Hepatocyte (in vitro differentiated cells): ENCODE data around the gene ADAM12. TPM values are rescaled to one million over a fixed set of nuclear protein-coding genes. Genes with fewer than 3 reads are reported as not detected.

Experiments
- DNase-seq: peaks from one replicate; pipeline ENCODE4 v3.0.0-alpha.2; 2016; ENCODE audit warnings: low spot score
- H2AFZ ChIP-seq: fragments of 200-600 bp; sonication (generic); 2 replicates; pipeline ENCODE4 v1.6.0; 2016; ENCODE audit warnings: antibody characterized with exemption, mild to moderate bottlenecking
- H3K27ac ChIP-seq: fragments of 200-600 bp; sonication (generic); 2 replicates; pipeline ENCODE4 v1.5.1; 2016; ENCODE audit warnings: mild to moderate bottlenecking
- H3K27me3 ChIP-seq: fragments of 200-600 bp; sonication (generic); 2 replicates; pipeline ENCODE4 v1.6.1; 2016
- H3K36me3 ChIP-seq: fragments of 200-600 bp; sonication (generic); replicated peaks from 2 replicates; pipeline ENCODE4 v1.5.1; 2016; ENCODE audit warnings: low read depth; ENCODE audit not compliant: insufficient read depth
- H3K4me1 ChIP-seq: fragments of 200-600 bp; sonication (generic); 2 replicates; pipeline ENCODE4 v1.5.1; 2016; ENCODE audit warnings: mild to moderate bottlenecking, moderate library complexity; ENCODE audit not compliant: insufficient read depth
- H3K4me2 ChIP-seq: fragments of 200-600 bp; sonication (generic); 2 replicates; pipeline ENCODE4 v1.6.0; 2016
- H3K4me3 ChIP-seq: fragments of 200-600 bp; sonication (generic); 2 replicates; pipeline ENCODE4 v1.5.1; 2016; ENCODE audit warnings: mild to moderate bottlenecking
- H3K79me2 ChIP-seq: fragments of 200-600 bp; sonication (generic); 2 replicates; pipeline ENCODE4 v1.6.0; 2017; ENCODE audit warnings: mild to moderate bottlenecking
- H3K9me2 ChIP-seq: fragments of 200-600 bp; sonication (generic); replicated peaks from 2 replicates; pipeline ENCODE4 v1.6.0; 2017; ENCODE audit warnings: mild to moderate bottlenecking; ENCODE audit not compliant: insufficient read depth
- H3K9me3 ChIP-seq: fragments of 200-600 bp; sonication (generic); 2 replicates; pipeline ENCODE4 v1.5.1; 2016; ENCODE audit warnings: low read depth, mild to moderate bottlenecking
- H4K20me1 ChIP-seq: fragments of 200-600 bp; sonication (generic); 2 replicates; pipeline ENCODE4 v1.6.0; 2016; ENCODE audit warnings: mild to moderate bottlenecking; ENCODE audit not compliant: insufficient read depth, poor library complexity, severe bottlenecking
- CTCF ChIP-seq: fragments of 200-600 bp; sonication (generic); IDR thresholded peaks from 2 replicates; pipeline ENCODE4 v1.5.1; 2016; ENCODE audit warnings: antibody characterized with exemption, mild to moderate bottlenecking; ENCODE audit not compliant: poor library complexity
- EZH2 ChIP-seq: fragments of 200-600 bp; sonication (generic); IDR thresholded peaks from 2 replicates; pipeline ENCODE4 v1.6.1; 2016; ENCODE audit warnings: antibody characterized with exemption, mild to moderate bottlenecking, borderline replicate concordance
- EZH2phosphoT487 ChIP-seq: fragments of 200-600 bp; sonication (generic); IDR thresholded peaks from one replicate; pipeline ENCODE4 v1.6.1; 2018; ENCODE audit warnings: antibody characterized with exemption, mild to moderate bottlenecking, low read depth, moderate library complexity; ENCODE audit not compliant: unreplicated experiment, severe bottlenecking
- WGBS: methylation state at CpG from one replicate; pipeline ENCODE4 v1.1.6; 2016; ENCODE audit warnings: low lambda C conversion rate; ENCODE audit errors: missing lambda C conversion rate; 5-methylcytosine and 5-hydroxymethylcytosine counted together
- polyA plus RNA-seq: library from polyadenylated mRNA; unstranded; fragments of >200 nt; fragmentation: Nextera tagmentation; extraction: Ambion mirVana; gene quantifications from 2 replicates; pipeline ENCODE4 v1.2.1, GENCODE V29; 2016
- total RNA-seq: library from RNA; depleted of rRNA; stranded (reverse); fragments of >200 nt; gene quantifications from 2 replicates; pipeline ENCODE4 v1.2.3, GENCODE V29; 2014

Gene ADAM12
- total and polyA plus RNA-seq, 2 experiments from 2014 or later = 4.9 to 11.3 TPM

GRCh38 chr10:126080879-126081411, 307.3 kb downstream of the ADAM12 start:
- peak overlapping the region; percentile 28 for H3K4me2 ChIP-seq
- no peak overlapping the region for H3K4me3 ChIP-seq
- no peak overlapping the region for H3K27ac ChIP-seq
- H3K79me2 ChIP-seq = no peaks in the 10 kb centered on the region
- H3K27me3 ChIP-seq = no peaks in the 10 kb centered on the region
- H3K4me1 ChIP-seq = peaks cover 9% of the 10 kb centered on the region
- H2AFZ ChIP-seq = no peak overlapping the region
- no peaks in the 10 kb centered on the region for H3K9me3 ChIP-seq
- no peaks in the 10 kb centered on the region for H3K36me3 ChIP-seq
- no peaks in the 10 kb centered on the region for H3K9me2 ChIP-seq
- TF ChIP-seq EZH2 = no peak
- TF ChIP-seq EZH2phosphoT487 = no peak
- no peak for TF ChIP-seq CTCF
- no peaks in the 10 kb centered on the region for H4K20me1 ChIP-seq
- 36% methylated on average over 12 of the region's 12 CpGs for WGBS
- no peak for DNase-seq

DNA sequence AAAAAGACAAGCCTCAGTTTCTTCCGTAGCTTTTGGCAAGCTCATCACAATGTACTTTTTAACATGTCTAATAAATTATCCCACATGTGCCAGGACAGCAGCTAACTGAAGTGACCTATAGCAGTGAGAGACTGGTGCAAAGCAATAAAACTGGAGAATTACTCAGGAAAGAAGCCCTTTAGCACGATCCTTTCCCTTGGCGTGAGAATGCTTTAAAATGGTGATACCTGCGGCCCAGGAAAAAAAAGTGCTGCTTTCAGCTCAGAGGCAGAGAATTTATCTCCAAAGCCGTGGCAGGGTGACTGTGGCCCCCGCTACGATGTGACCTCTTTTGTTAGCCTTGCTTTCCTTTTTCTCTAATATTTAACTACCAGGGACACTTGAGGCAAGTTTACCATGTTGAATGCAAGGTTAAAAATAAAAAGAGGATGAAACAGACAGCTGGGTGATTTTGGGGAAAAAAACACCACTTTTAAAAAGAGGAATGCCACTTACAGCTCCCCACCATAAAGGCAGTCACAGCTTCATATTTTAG, 307.9 kb downstream of the ADAM12 start:
- Histone ChIP-seq H3K27ac (no peak overlapping the region), H4K20me1 (no peaks in the 10 kb centered on the region), H3K9me3 (no peaks in the 10 kb centered on the region), H3K79me2 (no peaks in the 10 kb centered on the region), H3K27me3 (no peaks in the 10 kb centered on the region), H3K4me2 (peak overlapping the region; percentile 28), H3K4me1 (peaks cover 9% of the 10 kb centered on the region), H3K9me2 (no peaks in the 10 kb centered on the region), H3K36me3 (no peaks in the 10 kb centered on the region), H2AFZ (no peak overlapping the region), H3K4me3 (no peak overlapping the region)
- no peak for TF ChIP-seq EZH2
- TF ChIP-seq EZH2phosphoT487 = no peak
- no peak for TF ChIP-seq CTCF
- DNase-seq = no peak
- WGBS = 48% methylated on average over 7 of the region's 7 CpGs

- Histone ChIP-seq H2AFZ (no peak overlapping the region), H3K36me3 (no peaks in the 10 kb centered on the region), H3K4me3 (no peak overlapping the region), H3K4me1 (no peaks in the 10 kb centered on the region), H4K20me1 (no peaks in the 10 kb centered on the region), H3K4me2 (no peak overlapping the region), H3K9me3 (no peaks in the 10 kb centered on the region), H3K27ac (no peak overlapping the region), H3K27me3 (no peaks in the 10 kb centered on the region), H3K79me2 (no peaks in the 10 kb centered on the region), H3K9me2 (no peaks in the 10 kb centered on the region)
- WGBS = 94% methylated on average over 6 of the region's 6 CpGs
- no peak for DNase-seq
- no peak for TF ChIP-seq EZH2
Observed at GRCh38 chr10:126075009-126075408, 313.3 kb downstream of the ADAM12 start.

DNA sequence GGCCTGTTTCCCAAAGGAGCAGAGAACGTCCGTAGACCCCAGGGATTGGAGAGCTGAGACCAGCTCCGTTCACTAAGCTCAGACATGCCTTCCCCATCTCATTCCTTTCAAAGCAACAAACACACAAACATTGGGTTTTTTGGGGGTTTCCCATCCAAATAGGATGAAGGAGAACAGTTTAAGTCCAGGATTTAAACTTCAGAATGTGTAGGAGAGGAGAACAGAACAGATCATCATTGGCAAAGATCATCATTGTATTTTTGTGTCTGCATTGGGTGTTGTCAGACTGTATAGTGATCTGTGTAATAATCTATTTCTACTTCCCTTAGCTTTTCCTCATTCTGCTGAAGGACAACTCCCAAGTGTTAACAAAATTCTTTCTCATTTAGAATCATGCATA, 314.0 kb downstream of the ADAM12 start:
- Histone ChIP-seq H3K27ac (no peak overlapping the region), H3K9me2 (no peaks in the 10 kb centered on the region), H3K36me3 (no peaks in the 10 kb centered on the region), H4K20me1 (no peaks in the 10 kb centered on the region), H3K9me3 (no peaks in the 10 kb centered on the region), H3K4me3 (no peak overlapping the region), H3K27me3 (no peaks in the 10 kb centered on the region), H3K79me2 (no peaks in the 10 kb centered on the region), H2AFZ (no peak overlapping the region), H3K4me1 (no peaks in the 10 kb centered on the region), H3K4me2 (no peak overlapping the region)
- WGBS = 90% methylated on average over 3 of the region's 3 CpGs
- no peak for DNase-seq
- no peak for TF ChIP-seq CTCF
- TF ChIP-seq EZH2 = no peak
- TF ChIP-seq EZH2phosphoT487 = no peak
